SK-N-SH treated with all-trans-retinoic acid at 6 μM for 48 hours (cell line): Measurements from ENCODE around the gene EDIL3.

Source experiments
- ATAC-seq: fragments of 200-7000 bp; cut with Tn5 transposase; 3 replicates; pipeline ENCODE4 v1.9.1; 2020; ENCODE audit warnings: mild to moderate bottlenecking, moderate library complexity
- ARNTL ChIP-seq: fragments of 450-650 bp; formaldehyde crosslinking; IDR thresholded peaks from 2 replicates; pipeline ENCODE4 v1.5.0; 2020; ENCODE audit warnings: low read depth, mild to moderate bottlenecking, moderate library complexity, borderline replicate concordance
- BACH2 ChIP-seq: fragments of 250-450 bp; sonication (Bioruptor Pico); IDR thresholded peaks from 2 replicates; pipeline ENCODE4 v1.9.0; 2021; ENCODE audit warnings: mild to moderate bottlenecking, borderline replicate concordance
- CSDC2 ChIP-seq: fragments of 250-450 bp; sonication (Bioruptor Pico); IDR thresholded peaks from 2 replicates; pipeline ENCODE4 v1.5.0; 2020; ENCODE audit warnings: mild to moderate bottlenecking, moderate library complexity
- ISL1 ChIP-seq: fragments of 250-450 bp; sonication (Bioruptor Pico); IDR thresholded peaks from 2 replicates; pipeline ENCODE4 v2.1.2; 2022; ENCODE audit warnings: mild to moderate bottlenecking, moderate library complexity
- OSR1 ChIP-seq: fragments of 250-450 bp; sonication (Bioruptor Pico); IDR thresholded peaks from 2 replicates; pipeline ENCODE4 v1.8.0; 2022; ENCODE audit warnings: moderate library complexity, mild to moderate bottlenecking, inconsistent platforms
- RARB ChIP-seq: fragments of 250-450 bp; sonication (Bioruptor Pico); IDR thresholded peaks from 2 replicates; pipeline ENCODE4 v1.8.0; 2021; ENCODE audit warnings: mild to moderate bottlenecking, moderate library complexity
- SNAI2 ChIP-seq: fragments of 250-450 bp; sonication (Bioruptor Pico); IDR thresholded peaks from 2 replicates; pipeline ENCODE4 v1.5.0; 2020; ENCODE audit warnings: mild to moderate bottlenecking, moderate library complexity
- TCF4 ChIP-seq: fragments of 250-450 bp; sonication (Bioruptor Pico); IDR thresholded peaks from 2 replicates; pipeline ENCODE4 v1.8.0; 2021; ENCODE audit warnings: mild to moderate bottlenecking, moderate library complexity, borderline replicate concordance
- ZC3H10 ChIP-seq: fragments of 250-450 bp; sonication (Bioruptor Pico); IDR thresholded peaks from 2 replicates; pipeline ENCODE4 v1.5.1; 2021; ENCODE audit warnings: mild to moderate bottlenecking, moderate library complexity
- ZFP30 ChIP-seq: fragments of 450-650 bp; formaldehyde crosslinking; IDR thresholded peaks from 2 replicates; pipeline ENCODE4 v1.5.0; 2022; ENCODE audit warnings: mild to moderate bottlenecking, moderate library complexity
- ZNF565 ChIP-seq: fragments of 450-650 bp; formaldehyde crosslinking; conservative IDR thresholded peaks from 2 replicates; pipeline ENCODE4 v1.5.0; 2020; ENCODE audit warnings: low read depth, mild to moderate bottlenecking, moderate library complexity
- ZNF70 ChIP-seq: fragments of 450-650 bp; formaldehyde crosslinking; IDR thresholded peaks from 2 replicates; pipeline ENCODE4 v1.5.0; 2020; ENCODE audit warnings: mild to moderate bottlenecking, moderate library complexity
- TF ChIP-seq, protein P1 (sequence below): fragments of 250-450 bp; sonication (Bioruptor Pico); IDR thresholded peaks from 2 replicates; pipeline ENCODE4 v1.5.0; 2020; ENCODE audit warnings: mild to moderate bottlenecking, moderate library complexity
- TF ChIP-seq, protein P2 (sequence below): fragments of 250-450 bp; sonication (Bioruptor Pico); IDR thresholded peaks from 2 replicates; pipeline ENCODE4 v1.5.1; 2021; ENCODE audit warnings: mild to moderate bottlenecking, moderate library complexity
- TF ChIP-seq, protein P3 (sequence below): fragments of 250-450 bp; sonication (Bioruptor Pico); IDR thresholded peaks from 2 replicates; pipeline ENCODE4 v1.8.0; 2020; ENCODE audit warnings: mild to moderate bottlenecking, moderate library complexity, borderline replicate concordance

Gene EDIL3

DNA sequence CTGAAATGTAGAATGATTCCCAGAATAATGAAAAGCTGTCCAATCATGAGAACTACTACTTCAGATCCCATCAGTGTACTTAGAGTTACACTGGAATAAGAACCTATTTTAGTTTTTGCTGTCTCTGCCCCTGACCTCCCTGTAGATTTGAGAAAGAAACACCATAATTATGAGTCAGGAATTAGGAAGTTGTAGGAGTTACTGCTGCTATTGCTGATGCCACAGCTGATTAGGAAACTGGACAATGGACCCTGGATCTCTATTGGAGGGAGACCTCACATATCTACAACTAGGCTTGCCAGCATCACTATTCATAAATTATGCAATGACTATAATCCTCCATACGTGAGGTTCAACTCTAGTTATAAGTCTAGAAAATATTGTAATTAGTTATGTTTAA, 48.8 kb upstream of the EDIL3 start (continued):
- TF ChIP-seq, protein P1, sequence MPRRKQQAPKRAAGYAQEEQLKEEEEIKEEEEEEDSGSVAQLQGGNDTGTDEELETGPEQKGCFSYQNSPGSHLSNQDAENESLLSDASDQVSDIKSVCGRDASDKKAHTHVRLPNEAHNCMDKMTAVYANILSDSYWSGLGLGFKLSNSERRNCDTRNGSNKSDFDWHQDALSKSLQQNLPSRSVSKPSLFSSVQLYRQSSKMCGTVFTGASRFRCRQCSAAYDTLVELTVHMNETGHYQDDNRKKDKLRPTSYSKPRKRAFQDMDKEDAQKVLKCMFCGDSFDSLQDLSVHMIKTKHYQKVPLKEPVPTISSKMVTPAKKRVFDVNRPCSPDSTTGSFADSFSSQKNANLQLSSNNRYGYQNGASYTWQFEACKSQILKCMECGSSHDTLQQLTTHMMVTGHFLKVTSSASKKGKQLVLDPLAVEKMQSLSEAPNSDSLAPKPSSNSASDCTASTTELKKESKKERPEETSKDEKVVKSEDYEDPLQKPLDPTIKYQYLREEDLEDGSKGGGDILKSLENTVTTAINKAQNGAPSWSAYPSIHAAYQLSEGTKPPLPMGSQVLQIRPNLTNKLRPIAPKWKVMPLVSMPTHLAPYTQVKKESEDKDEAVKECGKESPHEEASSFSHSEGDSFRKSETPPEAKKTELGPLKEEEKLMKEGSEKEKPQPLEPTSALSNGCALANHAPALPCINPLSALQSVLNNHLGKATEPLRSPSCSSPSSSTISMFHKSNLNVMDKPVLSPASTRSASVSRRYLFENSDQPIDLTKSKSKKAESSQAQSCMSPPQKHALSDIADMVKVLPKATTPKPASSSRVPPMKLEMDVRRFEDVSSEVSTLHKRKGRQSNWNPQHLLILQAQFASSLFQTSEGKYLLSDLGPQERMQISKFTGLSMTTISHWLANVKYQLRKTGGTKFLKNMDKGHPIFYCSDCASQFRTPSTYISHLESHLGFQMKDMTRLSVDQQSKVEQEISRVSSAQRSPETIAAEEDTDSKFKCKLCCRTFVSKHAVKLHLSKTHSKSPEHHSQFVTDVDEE (CRISPR knock-in tag) = no peak
- no peak for TF ChIP-seq OSR1 (CRISPR knock-in tag)

DNA sequence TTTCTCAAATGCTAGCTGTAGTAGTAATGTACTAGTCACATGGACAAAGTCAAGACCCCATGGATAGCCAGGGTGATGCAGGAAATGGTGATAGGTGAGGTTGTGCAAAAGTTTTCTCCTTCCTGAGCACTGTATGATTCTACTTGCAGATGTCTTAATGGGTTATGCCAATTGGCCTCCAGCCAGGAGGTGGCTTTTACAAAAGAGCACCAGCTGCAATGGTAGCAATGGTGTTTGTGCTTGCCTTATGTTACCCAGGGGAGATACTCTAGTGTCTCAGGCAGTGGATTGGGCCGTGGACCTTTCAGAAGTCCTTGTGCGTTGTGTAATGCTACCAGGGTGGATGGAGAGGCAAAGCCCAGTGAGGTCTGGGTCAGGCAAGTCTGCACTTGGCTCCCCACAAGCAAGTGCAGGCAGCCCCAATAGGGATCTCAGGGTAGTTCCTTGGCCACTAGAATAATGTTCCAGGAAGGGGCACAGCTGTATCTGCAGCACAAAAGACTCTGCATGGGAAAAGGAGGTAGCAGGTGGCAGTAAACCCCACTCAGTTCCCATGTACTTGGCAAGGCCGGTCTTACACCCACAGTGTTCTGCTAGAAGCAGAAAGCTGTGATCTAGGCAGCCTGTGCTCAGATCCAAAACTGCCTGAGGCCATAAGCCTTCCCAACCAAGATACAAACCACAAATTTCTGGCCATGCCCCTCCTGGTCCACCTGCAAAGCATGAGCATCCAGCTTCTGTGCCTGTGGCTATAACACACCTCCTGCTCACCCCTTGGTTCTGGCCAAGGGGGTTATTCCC, 46.4 kb upstream of the EDIL3 start:
- TF ChIP-seq ZNF70 (CRISPR knock-in tag) = no peak
- TF ChIP-seq ARNTL (CRISPR knock-in tag) = no peak
- no peak for TF ChIP-seq BACH2 (CRISPR knock-in tag)
- no peak for TF ChIP-seq ZFP30 (CRISPR knock-in tag)
- TF ChIP-seq ZNF565 (CRISPR knock-in tag) = no peak
- TF ChIP-seq TCF4 = no peak
- no peak for TF ChIP-seq RARB (CRISPR knock-in tag)
- TF ChIP-seq, all 23 proteins: peak for 0
- no peak for ATAC-seq

DNA sequence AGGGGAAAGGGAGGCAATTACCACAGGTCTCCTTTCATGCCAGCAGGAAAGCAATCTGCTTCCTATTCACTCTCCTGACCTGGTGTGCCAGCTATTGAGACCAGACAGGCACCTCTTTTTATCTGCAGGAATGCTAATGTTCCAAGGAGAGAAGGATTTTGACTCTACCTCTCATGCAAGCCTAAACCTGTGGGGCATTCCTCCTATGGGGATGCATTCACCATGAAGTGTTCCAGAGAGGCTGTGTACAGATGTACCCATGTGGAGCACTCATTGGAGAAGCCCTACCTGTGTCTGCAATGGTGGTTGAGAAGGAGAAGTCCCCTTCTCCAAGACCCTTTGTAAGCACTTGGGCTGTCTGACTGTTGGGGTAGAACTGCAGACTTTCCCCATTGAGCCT, 45.4 kb upstream of the EDIL3 start:
- ATAC-seq = no peak
- TF ChIP-seq, protein P2, sequence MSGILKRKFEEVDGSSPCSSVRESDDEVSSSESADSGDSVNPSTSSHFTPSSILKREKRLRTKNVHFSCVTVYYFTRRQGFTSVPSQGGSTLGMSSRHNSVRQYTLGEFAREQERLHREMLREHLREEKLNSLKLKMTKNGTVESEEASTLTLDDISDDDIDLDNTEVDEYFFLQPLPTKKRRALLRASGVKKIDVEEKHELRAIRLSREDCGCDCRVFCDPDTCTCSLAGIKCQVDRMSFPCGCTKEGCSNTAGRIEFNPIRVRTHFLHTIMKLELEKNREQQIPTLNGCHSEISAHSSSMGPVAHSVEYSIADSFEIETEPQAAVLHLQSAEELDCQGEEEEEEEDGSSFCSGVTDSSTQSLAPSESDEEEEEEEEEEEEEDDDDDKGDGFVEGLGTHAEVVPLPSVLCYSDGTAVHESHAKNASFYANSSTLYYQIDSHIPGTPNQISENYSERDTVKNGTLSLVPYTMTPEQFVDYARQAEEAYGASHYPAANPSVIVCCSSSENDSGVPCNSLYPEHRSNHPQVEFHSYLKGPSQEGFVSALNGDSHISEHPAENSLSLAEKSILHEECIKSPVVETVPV (CRISPR knock-in tag) = no peak
- TF ChIP-seq, protein P1 (CRISPR knock-in tag) = no peak
- no peak for TF ChIP-seq CSDC2 (CRISPR knock-in tag)
- TF ChIP-seq ZC3H10 (CRISPR knock-in tag) = no peak
- no peak for TF ChIP-seq ISL1

DNA sequence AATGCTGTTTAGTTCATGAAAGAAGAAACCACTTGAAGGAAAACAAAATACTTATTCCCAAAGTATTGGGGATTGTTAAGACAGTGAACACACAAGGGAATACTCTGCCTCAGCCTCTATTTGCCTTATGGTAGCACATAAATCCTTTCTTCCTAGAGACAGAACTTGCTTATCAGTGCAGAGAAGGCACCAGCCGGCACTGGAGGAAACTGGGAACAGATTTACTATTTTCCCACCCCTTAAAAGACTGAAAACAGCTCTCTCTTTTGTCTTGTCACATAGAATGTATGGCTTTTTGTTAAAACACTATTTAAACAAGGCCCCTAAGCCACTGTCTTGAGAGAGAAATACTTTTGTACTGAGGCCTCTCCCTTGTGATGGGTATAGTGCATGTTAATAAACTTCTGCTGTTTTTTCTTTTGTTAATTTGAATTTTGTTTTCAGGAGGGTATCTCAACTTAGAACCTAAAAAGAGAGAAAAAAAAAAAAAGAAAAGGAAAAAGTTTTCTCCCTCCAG, 40.7 kb upstream of the EDIL3 start:
- TF ChIP-seq, protein P2 (CRISPR knock-in tag) = no peak
- no peak for TF ChIP-seq ZNF565 (CRISPR knock-in tag)
- TF ChIP-seq, protein P3, sequence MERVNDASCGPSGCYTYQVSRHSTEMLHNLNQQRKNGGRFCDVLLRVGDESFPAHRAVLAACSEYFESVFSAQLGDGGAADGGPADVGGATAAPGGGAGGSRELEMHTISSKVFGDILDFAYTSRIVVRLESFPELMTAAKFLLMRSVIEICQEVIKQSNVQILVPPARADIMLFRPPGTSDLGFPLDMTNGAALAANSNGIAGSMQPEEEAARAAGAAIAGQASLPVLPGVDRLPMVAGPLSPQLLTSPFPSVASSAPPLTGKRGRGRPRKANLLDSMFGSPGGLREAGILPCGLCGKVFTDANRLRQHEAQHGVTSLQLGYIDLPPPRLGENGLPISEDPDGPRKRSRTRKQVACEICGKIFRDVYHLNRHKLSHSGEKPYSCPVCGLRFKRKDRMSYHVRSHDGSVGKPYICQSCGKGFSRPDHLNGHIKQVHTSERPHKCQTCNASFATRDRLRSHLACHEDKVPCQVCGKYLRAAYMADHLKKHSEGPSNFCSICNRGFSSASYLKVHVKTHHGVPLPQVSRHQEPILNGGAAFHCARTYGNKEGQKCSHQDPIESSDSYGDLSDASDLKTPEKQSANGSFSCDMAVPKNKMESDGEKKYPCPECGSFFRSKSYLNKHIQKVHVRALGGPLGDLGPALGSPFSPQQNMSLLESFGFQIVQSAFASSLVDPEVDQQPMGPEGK (CRISPR knock-in tag) = no peak
- TF ChIP-seq TCF4 = no peak
- TF ChIP-seq ARNTL (CRISPR knock-in tag) = no peak
- TF ChIP-seq SNAI2 (CRISPR knock-in tag) = no peak
- no peak for TF ChIP-seq RARB (CRISPR knock-in tag)

More for the DNA sequence above, 40.7 kb upstream of the EDIL3 start:
- ATAC-seq = no peak
